ENCODE measurements around the gene ITM2C. TPM values are rescaled to one million over a fixed set of nuclear protein-coding genes. Genes with fewer than 3 reads are reported as not detected.

Gene ITM2C
- total RNA-seq, 1 experiment from 2014 or later, result 126 TPM

DNA sequence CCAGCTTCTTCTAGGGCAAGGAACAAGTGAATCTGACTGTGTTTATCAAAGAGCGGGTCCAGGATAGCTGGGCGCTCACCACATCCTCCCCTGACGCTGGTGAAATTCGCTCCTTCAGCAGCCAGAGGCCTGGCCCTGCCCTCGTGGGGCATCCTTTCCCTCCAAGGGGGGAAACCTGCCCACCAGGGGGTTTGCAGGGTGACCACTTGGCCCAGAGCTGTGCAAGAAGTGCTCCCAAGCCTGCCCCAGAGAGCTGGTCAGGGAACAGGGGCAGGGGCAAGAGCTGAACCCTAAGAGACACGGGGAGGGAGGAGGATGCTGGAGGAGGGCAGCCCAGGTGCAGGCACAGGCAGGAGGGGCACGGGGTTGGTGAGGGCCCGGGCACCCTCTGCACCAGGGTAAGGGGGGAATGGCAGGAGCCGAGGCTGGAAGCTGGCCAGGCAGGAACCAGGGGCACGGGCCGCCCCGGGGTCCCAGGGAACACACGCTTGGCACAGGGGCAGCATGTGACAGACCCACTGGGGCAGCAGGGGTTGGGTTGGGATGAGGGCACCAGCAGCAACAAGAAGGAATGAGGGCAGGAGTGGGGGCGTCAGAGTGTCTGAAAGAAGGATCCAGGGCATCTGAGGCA, 63.1 kb downstream of the ITM2C start:
- no peak for DNase-seq (ENCODE audit: low read depth)

Other genes starting within 250 kb of the ITM2C start
- gene CAB39, start 152.1 kb upstream of the ITM2C start, total RNA-seq (2014; rRNA removed; shearing (Covaris generic)), result 80.0 and 115 TPM in 2 replicates
- 0.79 TPM in 1 of 2 replicates, not detected in the other for gene GPR55, start 60.3 kb downstream of the ITM2C start, total RNA-seq (2014; rRNA removed; shearing (Covaris generic))
- gene SPATA3, start 131.2 kb downstream of the ITM2C start, total RNA-seq (2014; rRNA removed; shearing (Covaris generic)), result not detected in 2 replicates
- 1.1 and 1.6 TPM in 2 replicates for gene C2orf72, start 172.6 kb downstream of the ITM2C start, total RNA-seq (2014; rRNA removed; shearing (Covaris generic))
- 81.2 and 109 TPM in 2 replicates for gene PSMD1, start 191.9 kb downstream of the ITM2C start, total RNA-seq (2014; rRNA removed; shearing (Covaris generic))

All from M059J (cell line).